WTC11 (cell line): ENCODE measurements around the gene HTRA2. TPM values are rescaled to one million over a fixed set of nuclear protein-coding genes. Genes with fewer than 3 reads are reported as not detected.

ENCODE experiments used
- ATAC-seq: fragments of 200-7000 bp; cut with Tn5 transposase; 2 replicates; pipeline ENCODE4 v1.10.0; 2021; ENCODE audit warnings: mild to moderate bottlenecking, moderate library complexity
- CTCF ChIA-PET: fragments of 300-600 bp; sonication (Branson Sonifier 250); formaldehyde crosslinking; loops from one replicate; lab custom pipeline; 2021; ENCODE audit warnings: antibody characterized with exemption; lab: Charles Lee
- POLR2A ChIA-PET: fragments of 350-600 bp; sonication (Branson Sonifier 250); formaldehyde crosslinking; loops from one replicate; lab custom pipeline; 2021; ENCODE audit warnings: antibody characterized with exemption; lab: Charles Lee
- DNase-seq: peaks from one replicate; pipeline ENCODE4 v3.0.0; 2021; ENCODE audit warnings: low spot score
- H3K27ac Mint-ChIP-seq: 2 replicates; pipeline ENCODE4 v1.8.0; 2021; ENCODE audit warnings: mixed read lengths
- H3K27me3 Mint-ChIP-seq: 2 replicates; pipeline ENCODE4 v1.8.0; 2021; ENCODE audit warnings: low read depth, mild to moderate bottlenecking, moderate library complexity, mixed read lengths
- H3K36me3 Mint-ChIP-seq: 2 replicates; pipeline ENCODE4 v1.8.0; 2021; ENCODE audit warnings: mixed read lengths
- H3K4me1 Mint-ChIP-seq: 2 replicates; pipeline ENCODE4 v1.8.0; 2022; ENCODE audit warnings: mixed read lengths
- H3K4me3 Mint-ChIP-seq: 2 replicates; pipeline ENCODE4 v1.8.0; 2021; ENCODE audit warnings: mild to moderate bottlenecking, moderate library complexity, mixed read lengths
- H3K9me3 Mint-ChIP-seq: 2 replicates; pipeline ENCODE4 v1.8.0; 2021; ENCODE audit warnings: mixed read lengths
- ATF3 ChIP-seq: sonication (generic); formaldehyde crosslinking; conservative IDR thresholded peaks from 2 replicates; pipeline ENCODE4 v1.8.1; 2022; ENCODE audit warnings: mild to moderate bottlenecking, missing genetic modification reagents
- CREB1 ChIP-seq: sonication (generic); formaldehyde crosslinking; IDR thresholded peaks from 2 replicates; pipeline ENCODE4 v1.8.0; 2023; ENCODE audit warnings: mild to moderate bottlenecking, missing genetic modification reagents
- CREM ChIP-seq: sonication (generic); formaldehyde crosslinking; IDR thresholded peaks from 2 replicates; pipeline ENCODE4 v1.8.1; 2022; ENCODE audit warnings: mild to moderate bottlenecking, missing genetic modification reagents, moderate library complexity
- ETV6 ChIP-seq: sonication (generic); formaldehyde crosslinking; IDR thresholded peaks from 2 replicates; pipeline ENCODE4 v1.8.1; 2022; ENCODE audit warnings: mild to moderate bottlenecking, missing genetic modification reagents
- FOXJ3 ChIP-seq: sonication (generic); formaldehyde crosslinking; IDR thresholded peaks from 2 replicates; pipeline ENCODE4 v1.9.0; 2021; ENCODE audit warnings: missing genetic modification reagents, mild to moderate bottlenecking, borderline replicate concordance
- FOXP1 ChIP-seq: sonication (generic); formaldehyde crosslinking; IDR thresholded peaks from 2 replicates; pipeline ENCODE4 v1.8.0; 2022; ENCODE audit warnings: missing genetic modification reagents, mild to moderate bottlenecking, moderate library complexity, borderline replicate concordance
- HMGA2 ChIP-seq: fragments of 250-450 bp; sonication (Bioruptor Pico); IDR thresholded peaks from 2 replicates; pipeline ENCODE4 v1.4.0; 2021; ENCODE audit warnings: mild to moderate bottlenecking, moderate library complexity
- MXD4 ChIP-seq: fragments of 250-450 bp; sonication (Bioruptor Pico); IDR thresholded peaks from 2 replicates; pipeline ENCODE4 v1.8.0; 2021; ENCODE audit warnings: mild to moderate bottlenecking, moderate library complexity, borderline replicate concordance
- NFE2L1 ChIP-seq: sonication (generic); formaldehyde crosslinking; IDR thresholded peaks from 2 replicates; pipeline ENCODE4 v1.8.1; 2023; ENCODE audit warnings: missing genetic modification reagents
- PREB ChIP-seq: sonication (generic); formaldehyde crosslinking; IDR thresholded peaks from 2 replicates; pipeline ENCODE4 v1.8.1; 2022; ENCODE audit warnings: mild to moderate bottlenecking, missing genetic modification reagents, moderate library complexity, borderline replicate concordance
- RELA ChIP-seq: sonication (generic); formaldehyde crosslinking; IDR thresholded peaks from 2 replicates; pipeline ENCODE4 v1.8.1; 2022; ENCODE audit warnings: missing genetic modification reagents, mild to moderate bottlenecking, borderline replicate concordance
- SOX15 ChIP-seq: fragments of 250-450 bp; sonication (Bioruptor Pico); IDR thresholded peaks from 2 replicates; pipeline ENCODE4 v1.9.0; 2021; ENCODE audit warnings: mild to moderate bottlenecking
- TP53 ChIP-seq: sonication (generic); formaldehyde crosslinking; IDR thresholded peaks from 2 replicates; pipeline ENCODE4 v1.8.1; 2023; ENCODE audit warnings: mild to moderate bottlenecking, missing genetic modification reagents
- ZNF121 ChIP-seq: sonication (generic); formaldehyde crosslinking; IDR thresholded peaks from 2 replicates; pipeline ENCODE4 v1.8.0; 2023; ENCODE audit warnings: missing genetic modification reagents
- ZNF138 ChIP-seq: sonication (generic); formaldehyde crosslinking; conservative IDR thresholded peaks from 2 replicates; pipeline ENCODE4 v1.8.1; 2022; ENCODE audit warnings: mild to moderate bottlenecking, moderate library complexity, missing genetic modification reagents
- total RNA-seq: library from RNA; stranded (reverse); gene quantifications from 3 replicates; pipeline ENCODE4 v1.2.3, GENCODE V29; 2021
- TF ChIP-seq, protein P1 (sequence below): fragments of 250-450 bp; sonication (Bioruptor Pico); conservative IDR thresholded peaks from 2 replicates; pipeline ENCODE4 v1.9.0; 2021; ENCODE audit warnings: mild to moderate bottlenecking
- TF ChIP-seq, protein P2 (sequence below): sonication (generic); formaldehyde crosslinking; IDR thresholded peaks from 2 replicates; pipeline ENCODE4 v1.8.0; 2023; ENCODE audit warnings: mild to moderate bottlenecking, missing genetic modification reagents
- TF ChIP-seq, protein P3 (sequence below): sonication (generic); formaldehyde crosslinking; IDR thresholded peaks from 2 replicates; pipeline ENCODE4 v1.8.1; 2023; ENCODE audit warnings: mild to moderate bottlenecking, missing genetic modification reagents, moderate library complexity

HTRA2 gene
- total RNA-seq, 1 experiment from 2014 or later: 30.0 TPM

GRCh38 chr2:74529357-74530238 is at the start of gene HTRA2, which contains the start of gene AUP1 (continued):
- TF ChIP-seq, protein P1, sequence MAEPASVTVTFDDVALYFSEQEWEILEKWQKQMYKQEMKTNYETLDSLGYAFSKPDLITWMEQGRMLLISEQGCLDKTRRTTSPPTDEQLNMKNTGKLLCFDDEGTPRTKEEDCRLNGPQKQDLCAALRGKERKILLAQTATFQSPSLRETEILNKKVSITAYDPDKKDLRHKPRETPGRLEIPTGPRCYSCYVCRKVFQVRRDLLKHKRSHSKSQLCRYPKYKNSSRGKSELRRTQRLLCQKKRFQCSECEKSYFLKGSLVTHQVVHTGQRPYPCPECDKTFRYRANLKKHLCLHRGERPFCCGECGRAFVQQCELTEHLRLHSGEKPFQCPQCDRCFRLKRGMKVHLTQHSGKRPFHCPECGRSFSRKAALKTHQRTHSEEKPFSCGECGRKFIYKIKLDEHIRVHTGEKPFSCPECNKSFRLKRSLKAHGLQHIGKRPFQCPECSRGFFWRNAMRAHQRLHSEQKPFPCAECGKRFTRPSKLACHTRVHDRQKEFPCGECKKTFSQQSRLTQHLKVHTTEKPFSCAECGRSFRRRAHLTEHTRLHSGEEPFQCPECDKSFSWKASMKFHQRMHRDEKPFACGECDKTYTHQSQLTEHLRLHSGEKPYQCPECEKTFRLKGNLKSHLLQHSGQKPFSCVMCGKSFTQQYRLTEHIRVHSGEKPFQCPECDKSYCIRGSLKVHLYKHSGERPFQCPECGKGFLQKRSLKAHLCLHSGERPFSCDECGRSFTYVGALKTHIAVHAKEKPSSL (CRISPR knock-in tag): no peak
- TF ChIP-seq FOXP1 (CRISPR knock-in tag): peak; percentile 11; the same call in 1 of the 2 replicates
- TF ChIP-seq ATF3 (CRISPR knock-in tag): no peak
- TF ChIP-seq TP53 (CRISPR knock-in tag): peak; percentile 66
- no peak for TF ChIP-seq SOX15 (CRISPR knock-in tag)
- TF ChIP-seq NFE2L1 (CRISPR knock-in tag): no peak
- TF ChIP-seq ZNF121 (CRISPR knock-in tag): no peak
- TF ChIP-seq, protein P2, sequence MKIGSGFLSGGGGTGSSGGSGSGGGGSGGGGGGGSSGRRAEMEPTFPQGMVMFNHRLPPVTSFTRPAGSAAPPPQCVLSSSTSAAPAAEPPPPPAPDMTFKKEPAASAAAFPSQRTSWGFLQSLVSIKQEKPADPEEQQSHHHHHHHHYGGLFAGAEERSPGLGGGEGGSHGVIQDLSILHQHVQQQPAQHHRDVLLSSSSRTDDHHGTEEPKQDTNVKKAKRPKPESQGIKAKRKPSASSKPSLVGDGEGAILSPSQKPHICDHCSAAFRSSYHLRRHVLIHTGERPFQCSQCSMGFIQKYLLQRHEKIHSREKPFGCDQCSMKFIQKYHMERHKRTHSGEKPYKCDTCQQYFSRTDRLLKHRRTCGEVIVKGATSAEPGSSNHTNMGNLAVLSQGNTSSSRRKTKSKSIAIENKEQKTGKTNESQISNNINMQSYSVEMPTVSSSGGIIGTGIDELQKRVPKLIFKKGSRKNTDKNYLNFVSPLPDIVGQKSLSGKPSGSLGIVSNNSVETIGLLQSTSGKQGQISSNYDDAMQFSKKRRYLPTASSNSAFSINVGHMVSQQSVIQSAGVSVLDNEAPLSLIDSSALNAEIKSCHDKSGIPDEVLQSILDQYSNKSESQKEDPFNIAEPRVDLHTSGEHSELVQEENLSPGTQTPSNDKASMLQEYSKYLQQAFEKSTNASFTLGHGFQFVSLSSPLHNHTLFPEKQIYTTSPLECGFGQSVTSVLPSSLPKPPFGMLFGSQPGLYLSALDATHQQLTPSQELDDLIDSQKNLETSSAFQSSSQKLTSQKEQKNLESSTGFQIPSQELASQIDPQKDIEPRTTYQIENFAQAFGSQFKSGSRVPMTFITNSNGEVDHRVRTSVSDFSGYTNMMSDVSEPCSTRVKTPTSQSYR (CRISPR knock-in tag): no peak
- peak; percentile 79 for TF ChIP-seq CREM (CRISPR knock-in tag)
- no peak for TF ChIP-seq ZNF138 (CRISPR knock-in tag)
- TF ChIP-seq, protein P3, sequence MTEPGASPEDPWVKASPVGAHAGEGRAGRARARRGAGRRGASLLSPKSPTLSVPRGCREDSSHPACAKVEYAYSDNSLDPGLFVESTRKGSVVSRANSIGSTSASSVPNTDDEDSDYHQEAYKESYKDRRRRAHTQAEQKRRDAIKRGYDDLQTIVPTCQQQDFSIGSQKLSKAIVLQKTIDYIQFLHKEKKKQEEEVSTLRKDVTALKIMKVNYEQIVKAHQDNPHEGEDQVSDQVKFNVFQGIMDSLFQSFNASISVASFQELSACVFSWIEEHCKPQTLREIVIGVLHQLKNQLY (CRISPR knock-in tag): no peak
- TF ChIP-seq MXD4 (CRISPR knock-in tag): no peak
- peak; percentile 50; the same call in 1 of the 2 replicates for TF ChIP-seq ETV6 (CRISPR knock-in tag)
- TF ChIP-seq RELA (CRISPR knock-in tag): peak; percentile 63; the same call in 1 of the 2 replicates
- no peak for TF ChIP-seq HMGA2 (CRISPR knock-in tag)
- peak; percentile 35; the same call in 1 of the 2 replicates for TF ChIP-seq PREB
- TF ChIP-seq, all 79 proteins: peak for 24

GRCh38 chr2:74481431-74481830 is 48.3 kb upstream of the HTRA2 start:
- peak overlapping the region; percentile 100 for H3K4me3 Mint-ChIP-seq
- DNase-seq (no peak), ATAC-seq (no peak)
- peaks cover 19% of the 10 kb centered on the region for H3K36me3 Mint-ChIP-seq
- no peak overlapping the region for H3K27ac Mint-ChIP-seq
- ChIA-PET CTCF (interaction anchor here (1.0 to 4.6 kb wide), 9 partner anchors 8 to 119 kb away, joined by 3 to 43 read pairs (median 17); partner anchors contain the start of genes INO80B, LBX2 and MRPL53), POLR2A (interaction anchor here (1.5 kb wide), 1 partner anchor 19 kb away, joined by 6 read pairs; the partner anchor contains the start of gene LBX2)
- no peak for TF ChIP-seq FOXJ3 (CRISPR knock-in tag)
- TF ChIP-seq CREB1: no peak
- H3K4me1 Mint-ChIP-seq: peaks cover 10% of the 10 kb centered on the region
- H3K9me3 Mint-ChIP-seq: no peaks in the 10 kb centered on the region
- no peaks in the 10 kb centered on the region for H3K27me3 Mint-ChIP-seq
